Neural cell (in vitro differentiated cells): Measurements from ENCODE around the gene VPREB3. TPM values are rescaled to one million over a fixed set of nuclear protein-coding genes. Genes with fewer than 3 reads are reported as not detected.

Source experiments
- H2AFZ ChIP-seq: fragments of 200-600, 300-800 bp; sonication (generic), shearing (Covaris generic); 2 replicates; pipeline ENCODE4 v1.6.0; 2014; ENCODE audit warnings: low read depth, mild to moderate bottlenecking, antibody characterized with exemption, low read length, moderate library complexity
- H3F3A ChIP-seq: fragments of 200-600 bp; shearing (Covaris generic); 2 replicates; pipeline ENCODE4 v1.6.1; 2016; ENCODE audit warnings: mild to moderate bottlenecking, moderate library complexity, mixed read lengths, antibody characterized with exemption, low read length; ENCODE audit not compliant: insufficient read depth, poor library complexity, severe bottlenecking
- H3K27ac ChIP-seq: fragments of 200-600, 300-800 bp; sonication (generic), shearing (Covaris generic); 2 replicates; pipeline ENCODE4 v1.5.1; 2014; ENCODE audit warnings: mild to moderate bottlenecking, low read length, moderate library complexity
- H3K27me3 ChIP-seq: fragments of 300-800, 200-600 bp; sonication (generic), shearing (Covaris generic); 2 replicates; pipeline ENCODE4 v1.6.0; 2014; ENCODE audit warnings: mild to moderate bottlenecking, low read depth, low read length, moderate library complexity; ENCODE audit not compliant: insufficient read depth
- H3K36me3 ChIP-seq: fragments of 300-800, 200-600 bp; sonication (generic), shearing (Covaris generic); 2 replicates; pipeline ENCODE4 v1.5.1; 2014; ENCODE audit warnings: mild to moderate bottlenecking, antibody characterized with exemption, low read length, moderate library complexity; ENCODE audit not compliant: insufficient read depth
- H3K4me2 ChIP-seq: fragments of 300-800, 200-600 bp; sonication (generic), shearing (Covaris generic); 2 replicates; pipeline ENCODE4 v1.6.0; 2014; ENCODE audit warnings: mild to moderate bottlenecking, low read length
- H3K4me3 ChIP-seq: fragments of 300-800, 200-600 bp; sonication (generic), shearing (Covaris generic); 2 replicates; pipeline ENCODE4 v1.5.1; 2014; ENCODE audit warnings: mild to moderate bottlenecking, low read length, moderate library complexity
- H3K79me2 ChIP-seq: fragments of 200-600 bp; shearing (Covaris generic); replicated peaks from 2 replicates; pipeline ENCODE4 v1.6.0; 2014; ENCODE audit warnings: mild to moderate bottlenecking, low read length, moderate library complexity; ENCODE audit not compliant: insufficient read depth
- H3K9ac ChIP-seq: fragments of 300-800, 200-600 bp; sonication (generic), shearing (Covaris generic); 2 replicates; pipeline ENCODE4 v1.6.1; 2016; ENCODE audit warnings: mild to moderate bottlenecking, low read length, mixed read lengths
- H3K9me2 ChIP-seq: fragments of 200-600 bp; shearing (Covaris generic); 2 replicates; pipeline ENCODE4 v1.6.1; 2016; ENCODE audit warnings: mild to moderate bottlenecking, low read length, mixed read lengths; ENCODE audit not compliant: insufficient read depth
- H3K9me3 ChIP-seq: fragments of 200-600, 300-800 bp; sonication (generic), shearing (Covaris generic); 2 replicates; pipeline ENCODE4 v1.6.1; 2016; ENCODE audit warnings: mild to moderate bottlenecking, mixed run types, low read length, moderate library complexity, mixed read lengths
- H4K20me1 ChIP-seq: fragments of 200-600 bp; shearing (Covaris generic); 2 replicates; pipeline ENCODE4 v1.6.1; 2016; ENCODE audit warnings: mild to moderate bottlenecking, mixed run types; ENCODE audit not compliant: insufficient read depth
- CTCF ChIP-seq: fragments of 450-650 bp; IDR thresholded peaks from 2 replicates; pipeline ENCODE4 v1.5.1; 2014; ENCODE audit warnings: antibody characterized with exemption, mild to moderate bottlenecking, moderate library complexity; ENCODE audit not compliant: poor library complexity, severe bottlenecking
- EP300 ChIP-seq: fragments of 450-650 bp; conservative IDR thresholded peaks from 2 replicates; pipeline ENCODE4 v1.6.1; 2014; ENCODE audit warnings: antibody characterized with exemption, mild to moderate bottlenecking, moderate library complexity; ENCODE audit not compliant: poor library complexity, severe bottlenecking
- EZH2 ChIP-seq: fragments of 200-600, 300-800 bp; shearing (Covaris generic), sonication (generic); IDR thresholded peaks from 2 replicates; pipeline ENCODE4 v1.6.1; 2014; ENCODE audit warnings: antibody characterized with exemption, low read length, borderline replicate concordance, mild to moderate bottlenecking; ENCODE audit not compliant: insufficient read depth, poor library complexity, severe bottlenecking
- MXI1 ChIP-seq: fragments of 450-650 bp; conservative IDR thresholded peaks from 2 replicates; pipeline ENCODE4 v1.6.1; 2014; ENCODE audit warnings: antibody characterized with exemption, mild to moderate bottlenecking; ENCODE audit not compliant: poor library complexity, severe bottlenecking
- POLR2AphosphoS5 ChIP-seq: IDR thresholded peaks from 2 replicates; pipeline ENCODE4 v1.6.1; 2012
- RAD21 ChIP-seq: fragments of 450-650 bp; conservative IDR thresholded peaks from 2 replicates; pipeline ENCODE4 v1.6.1; 2014; ENCODE audit warnings: antibody characterized with exemption, mild to moderate bottlenecking, moderate library complexity
- SMC3 ChIP-seq: fragments of 450-650 bp; conservative IDR thresholded peaks from 2 replicates; pipeline ENCODE4 v1.6.1; 2014; ENCODE audit warnings: antibody characterized with exemption, mild to moderate bottlenecking, moderate library complexity; ENCODE audit not compliant: poor library complexity
- TAF1 ChIP-seq: IDR thresholded peaks from 2 replicates; pipeline ENCODE4 v1.6.1; 2012; ENCODE audit warnings: low read depth
- polyA plus RNA-seq: library from polyadenylated mRNA; depleted of rRNA; stranded (reverse); fragments of >200 nt; gene quantifications from 2 replicates; pipeline ENCODE4 v1.2.3, GENCODE V29; 2014
- TF ChIP-seq, protein P1 (sequence below): IDR thresholded peaks from 2 replicates; pipeline ENCODE4 v1.6.1; 2012; ENCODE audit warnings: borderline replicate concordance

VPREB3 gene
- polyA plus RNA-seq, 1 donor from 2014 or later = not detected

GRCh38 chr22:23781511-23782183, 27.4 kb upstream of the VPREB3 start:
- H3K9me3 ChIP-seq = no peaks in the 10 kb centered on the region
- no peak overlapping the region for H3K27ac ChIP-seq
- H3K4me2 ChIP-seq = no peak overlapping the region
- H2AFZ ChIP-seq = no peak overlapping the region
- H3K4me3 ChIP-seq = no peak overlapping the region
- no peaks in the 10 kb centered on the region for H3K36me3 ChIP-seq
- TF ChIP-seq EZH2 (no peak), RAD21 (no peak), SMC3 (no peak), MXI1 (no peak), TAF1 (no peak), CTCF (no peak)
- H3K9ac ChIP-seq = no peak overlapping the region
- H3K27me3 ChIP-seq = no peaks in the 10 kb centered on the region
- H4K20me1 ChIP-seq = no peaks in the 10 kb centered on the region
- no peaks in the 10 kb centered on the region for H3K79me2 ChIP-seq
- no peaks in the 10 kb centered on the region for H3F3A ChIP-seq
- no peaks in the 10 kb centered on the region for H3K9me2 ChIP-seq

GRCh38 chr22:23781065-23781464, 26.8 kb upstream of the VPREB3 start:
- Histone ChIP-seq H3K4me3 (no peak overlapping the region), H3K9ac (no peak overlapping the region), H2AFZ (no peak overlapping the region)

DNA sequence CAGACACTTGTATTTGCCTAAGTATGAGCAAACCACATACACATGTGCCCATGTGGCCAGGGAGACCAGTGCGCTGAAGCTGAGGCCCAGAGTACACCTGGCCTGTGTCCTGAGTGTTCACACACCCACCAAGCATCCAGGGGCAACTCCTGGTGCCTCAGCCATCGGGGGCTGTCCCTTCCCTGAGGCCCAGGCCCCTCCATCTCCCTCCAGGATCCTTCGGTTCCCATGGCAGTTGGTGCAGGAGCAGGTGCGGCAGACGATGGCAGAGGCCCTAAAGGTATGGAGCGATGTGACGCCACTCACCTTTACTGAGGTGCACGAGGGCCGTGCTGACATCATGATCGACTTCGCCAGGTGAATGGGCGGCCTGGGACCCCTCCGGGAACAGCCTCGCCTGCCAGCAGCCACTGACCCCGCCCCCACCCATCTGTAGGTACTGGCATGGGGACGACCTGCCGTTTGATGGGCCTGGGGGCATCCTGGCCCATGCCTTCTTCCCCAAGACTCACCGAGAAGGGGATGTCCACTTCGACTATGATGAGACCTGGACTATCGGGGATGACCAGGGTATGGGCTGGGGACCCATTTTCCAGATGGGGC, 26.0 kb upstream of the VPREB3 start:
- TF ChIP-seq RAD21 (no peak), POLR2AphosphoS5 (no peak), CTCF (no peak), EP300 (no peak), EZH2 (no peak), TAF1 (no peak), SMC3 (no peak), MXI1 (no peak)
- TF ChIP-seq, protein P1, sequence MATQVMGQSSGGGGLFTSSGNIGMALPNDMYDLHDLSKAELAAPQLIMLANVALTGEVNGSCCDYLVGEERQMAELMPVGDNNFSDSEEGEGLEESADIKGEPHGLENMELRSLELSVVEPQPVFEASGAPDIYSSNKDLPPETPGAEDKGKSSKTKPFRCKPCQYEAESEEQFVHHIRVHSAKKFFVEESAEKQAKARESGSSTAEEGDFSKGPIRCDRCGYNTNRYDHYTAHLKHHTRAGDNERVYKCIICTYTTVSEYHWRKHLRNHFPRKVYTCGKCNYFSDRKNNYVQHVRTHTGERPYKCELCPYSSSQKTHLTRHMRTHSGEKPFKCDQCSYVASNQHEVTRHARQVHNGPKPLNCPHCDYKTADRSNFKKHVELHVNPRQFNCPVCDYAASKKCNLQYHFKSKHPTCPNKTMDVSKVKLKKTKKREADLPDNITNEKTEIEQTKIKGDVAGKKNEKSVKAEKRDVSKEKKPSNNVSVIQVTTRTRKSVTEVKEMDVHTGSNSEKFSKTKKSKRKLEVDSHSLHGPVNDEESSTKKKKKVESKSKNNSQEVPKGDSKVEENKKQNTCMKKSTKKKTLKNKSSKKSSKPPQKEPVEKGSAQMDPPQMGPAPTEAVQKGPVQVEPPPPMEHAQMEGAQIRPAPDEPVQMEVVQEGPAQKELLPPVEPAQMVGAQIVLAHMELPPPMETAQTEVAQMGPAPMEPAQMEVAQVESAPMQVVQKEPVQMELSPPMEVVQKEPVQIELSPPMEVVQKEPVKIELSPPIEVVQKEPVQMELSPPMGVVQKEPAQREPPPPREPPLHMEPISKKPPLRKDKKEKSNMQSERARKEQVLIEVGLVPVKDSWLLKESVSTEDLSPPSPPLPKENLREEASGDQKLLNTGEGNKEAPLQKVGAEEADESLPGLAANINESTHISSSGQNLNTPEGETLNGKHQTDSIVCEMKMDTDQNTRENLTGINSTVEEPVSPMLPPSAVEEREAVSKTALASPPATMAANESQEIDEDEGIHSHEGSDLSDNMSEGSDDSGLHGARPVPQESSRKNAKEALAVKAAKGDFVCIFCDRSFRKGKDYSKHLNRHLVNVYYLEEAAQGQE = no peak
- H3K4me3 ChIP-seq = no peak overlapping the region
- no peak overlapping the region for H3K9ac ChIP-seq
- no peaks in the 10 kb centered on the region for H4K20me1 ChIP-seq
- no peaks in the 10 kb centered on the region for H3K36me3 ChIP-seq
- no peaks in the 10 kb centered on the region for H3K27me3 ChIP-seq
- H3F3A ChIP-seq = no peaks in the 10 kb centered on the region
- H3K27ac ChIP-seq = no peak overlapping the region
- H3K9me2 ChIP-seq = no peaks in the 10 kb centered on the region
- H2AFZ ChIP-seq = no peak overlapping the region
- H3K9me3 ChIP-seq = no peaks in the 10 kb centered on the region
- no peaks in the 10 kb centered on the region for H3K79me2 ChIP-seq
- H3K4me2 ChIP-seq = no peak overlapping the region

More at GRCh38 chr22:23781065-23781464, 26.8 kb upstream of the VPREB3 start:
- Histone ChIP-seq H3K9me2 (no peaks in the 10 kb centered on the region), H3K4me2 (no peak overlapping the region), H3K9me3 (no peaks in the 10 kb centered on the region), H3K79me2 (no peaks in the 10 kb centered on the region), H4K20me1 (no peaks in the 10 kb centered on the region), H3K27ac (no peak overlapping the region), H3K27me3 (no peaks in the 10 kb centered on the region), H3F3A (no peaks in the 10 kb centered on the region), H3K36me3 (no peaks in the 10 kb centered on the region)
- TF ChIP-seq TAF1 (no peak), POLR2AphosphoS5 (no peak)
